Measurements from ENCODE around the gene TMEM54.

- TF ChIP-seq TAF1 (IDR thresholded peaks at IDR 0.05; ENCODE audit: borderline replicate concordance, low read depth, low read length) = no peak
- TF ChIP-seq ATF7 (IDR thresholded peaks at IDR 0.05; ENCODE audit: low read depth) = no peak
- no peak for TF ChIP-seq NFXL1 (IDR thresholded peaks at IDR 0.05; ENCODE audit: borderline replicate concordance)
- no peak for TF ChIP-seq CTCF (IDR thresholded peaks at IDR 0.05 in 2 of 3, conservative IDR thresholded peaks at IDR 0.05 in 1 of 3; ENCODE audit: control insufficient read depth in 2 of 3, extremely low read depth in 1 of 3, insufficient read depth in 1 of 3, low read depth in 3 of 3, low read length in 3 of 3)
- TF ChIP-seq SIX5 (IDR thresholded peaks at IDR 0.05; ENCODE audit: low read depth, low read length, severe bottlenecking) = no peak
- TF ChIP-seq JUNB (IDR thresholded peaks at IDR 0.05) = no peak
- TF ChIP-seq POLR2AphosphoS5 (IDR thresholded peaks at IDR 0.05; ENCODE audit: low read length) = no peak
- no peak for TF ChIP-seq TBL1XR1 (IDR thresholded peaks at IDR 0.05; ENCODE audit: low read depth, low read length)
Measured at GRCh38 chr1:32929366-32929765, 28.2 kb upstream of the TMEM54 start.

Data from GM12878 (cell line).